Common myeloid progenitor, CD34-positive (primary cell): ENCODE results near the gene ADA.

Source experiments
- CTCF ChIA-PET: fragments of 350-600 bp; sonication (Branson Sonifier 250); formaldehyde crosslinking; loops from one replicate; lab custom pipeline; 2021; ENCODE audit warnings: antibody characterized with exemption; lab: Charles Lee
- POLR2A ChIA-PET: fragments of 350-600 bp; sonication (Branson Sonifier 250); formaldehyde crosslinking; loops from one replicate; lab custom pipeline; 2021; ENCODE audit warnings: antibody characterized with exemption; lab: Charles Lee
- DNase-seq, 3 donors: peaks; one replicate each; pipeline versions ENCODE4 v3.0.0 to v3.0.0-alpha.2; 2013
- H3K27ac ChIP-seq, 2 experiments: 1 replicate in 1 of 2; 2 replicates in 1 of 2; pipeline ENCODE4 v1.7.0; 2013; ENCODE audit warnings: inconsistent platforms in 2 of 2, low read length in 2 of 2, mild to moderate bottlenecking in 2 of 2, low read depth in 1 of 2, moderate library complexity in 1 of 2; ENCODE audit not compliant: severe bottlenecking in 2 of 2, insufficient read depth in 1 of 2, poor library complexity in 1 of 2
- H3K27me3 ChIP-seq, 5 experiments: replicated peaks in 2 of 5; 1 replicate in 3 of 5; 2 replicates in 2 of 5; pipeline versions ENCODE4 v1.6.1 to v1.7.0; 2013; ENCODE audit warnings: low read length in 4 of 5, mild to moderate bottlenecking in 2 of 5, moderate library complexity in 2 of 5, inconsistent platforms in 1 of 5; ENCODE audit not compliant: insufficient read depth in 5 of 5, control insufficient read depth in 4 of 5
- H3K36me3 ChIP-seq, 4 experiments: 1 replicate in 2 of 4; 2 replicates in 2 of 4; pipeline versions ENCODE4 v1.6.1 to v1.7.0; 2013; ENCODE audit warnings: low read length in 3 of 4, control low read depth in 1 of 4, mild to moderate bottlenecking in 1 of 4; ENCODE audit not compliant: control insufficient read depth in 4 of 4, insufficient read depth in 4 of 4
- H3K4me1 ChIP-seq, 4 experiments: 1 replicate in 3 of 4; 2 replicates in 1 of 4; pipeline versions ENCODE4 v1.6.1 to v1.7.1; 2013; ENCODE audit warnings: low read length in 3 of 4, mild to moderate bottlenecking in 3 of 4, control low read depth in 1 of 4, inconsistent platforms in 1 of 4, moderate library complexity in 1 of 4; ENCODE audit not compliant: control insufficient read depth in 4 of 4, insufficient read depth in 4 of 4; ENCODE audit errors: control extremely low read depth in 1 of 4
- H3K4me3 ChIP-seq, 7 experiments: 1 replicate in 4 of 7; 2 replicates in 3 of 7; pipeline versions ENCODE4 v1.5.1 to v1.7.0; 2013; ENCODE audit warnings: mild to moderate bottlenecking in 7 of 7, low read length in 6 of 7, moderate library complexity in 6 of 7, inconsistent platforms in 2 of 7, low read depth in 2 of 7, control low read depth in 1 of 7; ENCODE audit not compliant: insufficient read depth in 4 of 7, control insufficient read depth in 1 of 7; ENCODE audit errors: extremely low read depth in 1 of 7
- H3K9me3 ChIP-seq, 5 experiments: 1 replicate in 4 of 5; 2 replicates in 1 of 5; pipeline versions ENCODE4 v1.6.1 to v1.7.1; 2013; ENCODE audit warnings: low read length in 4 of 5, mild to moderate bottlenecking in 2 of 5, inconsistent platforms in 1 of 5, low read depth in 1 of 5, moderate library complexity in 1 of 5; ENCODE audit not compliant: control insufficient read depth in 4 of 5, insufficient read depth in 2 of 5; ENCODE audit errors: control extremely low read depth in 1 of 5
- WGBS: methylation state at CpG from one replicate; pipeline ENCODE4 v1.1.5; 2013; ENCODE audit not compliant: insufficient coverage; 5-methylcytosine and 5-hydroxymethylcytosine counted together

ADA gene

GRCh38 chr20:44600758-44601201 lies 50.7 kb downstream of the ADA start:
- no peak for DNase-seq
- peaks cover 11 to 47% (median 34%) of the 10 kb centered on the region in 4 experiments for H3K4me1 ChIP-seq
- POLR2A ChIA-PET: interaction anchor here (0.7 kb wide), 1 partner anchor 217 kb away, joined by 6 read pairs; no protein-coding TSS in a partner anchor

GRCh38 chr20:44600301-44600700 lies 51.2 kb downstream of the ADA start:
- Histone ChIP-seq H3K4me3 (no peak overlapping the region), H3K4me1 (peaks cover 11 to 47% (median 34%) of the 10 kb centered on the region in 4 experiments), H3K27me3 (no peaks in the 10 kb centered on the region), H3K9me3 (no peaks in the 10 kb centered on the region), H3K36me3 (peaks cover 0 to 2% (median 0%) of the 10 kb centered on the region in 4 experiments), H3K27ac (peak overlapping the region in 1 of 2 experiments; percentile 17)
- POLR2A ChIA-PET: interaction anchor here (0.7 kb wide), 1 partner anchor 216 kb away, joined by 6 read pairs; no protein-coding TSS in a partner anchor
- CTCF ChIA-PET: interaction anchor here (0.8 to 5.4 kb wide), 5 partner anchors 9 to 75 kb away, joined by 3 to 32 read pairs (median 4); no protein-coding TSS in a partner anchor
- DNase-seq: no peak
- WGBS: 98% methylated on average over 4 of the region's 4 CpGs

More at GRCh38 chr20:44600758-44601201, 50.7 kb downstream of the ADA start:
- Histone ChIP-seq H3K9me3 (no peaks in the 10 kb centered on the region), H3K27ac (no peak overlapping the region), H3K27me3 (no peaks in the 10 kb centered on the region), H3K4me3 (no peak overlapping the region), H3K36me3 (peaks cover 0 to 2% (median 0%) of the 10 kb centered on the region in 4 experiments)
- CTCF ChIA-PET: interaction anchor here (0.8 to 5.4 kb wide), 5 partner anchors 9 to 75 kb away, joined by 3 to 32 read pairs (median 4); no protein-coding TSS in a partner anchor
- WGBS: 98% methylated on average over 11 of the region's 11 CpGs

- POLR2A ChIA-PET: no interaction called here
- H3K4me3 ChIP-seq: no peak overlapping the region
These were observed 51.8 kb downstream of the ADA start for GRCh38 chr20:44599715-44600114.

GRCh38 chr20:44598423-44599305 lies 52.8 kb downstream of the ADA start:
- CTCF ChIA-PET: interaction anchor here (0.7 to 5.4 kb wide), 16 partner anchors 9 to 383 kb away, joined by 3 to 32 read pairs (median 4); partner anchors contain the start of genes PKIG and SERINC3
- Histone ChIP-seq H3K4me3 (peak overlapping the region in 5 of 7 experiments; percentile 23 to 54 (median 35)), H3K9me3 (no peaks in the 10 kb centered on the region), H3K27me3 (no peaks in the 10 kb centered on the region), H3K27ac (peak overlapping the region; percentile 51 to 74), H3K4me1 (peaks cover 11 to 52% (median 34%) of the 10 kb centered on the region in 4 experiments), H3K36me3 (peaks cover 0 to 2% (median 0%) of the 10 kb centered on the region in 4 experiments)
- DNase-seq: peak in 2 of 3 donors; percentile 34 to 43
- 14% methylated on average over 2 of the region's 4 CpGs for WGBS
- POLR2A ChIA-PET: interaction anchor here (0.6 to 1.1 kb wide), 3 partner anchors 12 to 487 kb away, joined by 3 to 5 read pairs (median 3); no protein-coding TSS in a partner anchor

More at GRCh38 chr20:44599715-44600114, 51.8 kb downstream of the ADA start:
- Histone ChIP-seq H3K4me1 (peaks cover 11 to 47% (median 33%) of the 10 kb centered on the region in 4 experiments), H3K36me3 (peaks cover 0 to 2% (median 0%) of the 10 kb centered on the region in 4 experiments), H3K9me3 (no peaks in the 10 kb centered on the region), H3K27me3 (no peaks in the 10 kb centered on the region), H3K27ac (peak overlapping the region; percentile 17 to 60)
- WGBS: no CpG with 5 or more reads among the region's 1 CpG
- CTCF ChIA-PET: interaction anchor here (0.9 to 5.4 kb wide), 7 partner anchors 10 to 74 kb away, joined by 3 to 32 read pairs (median 4); partner anchors contain the start of gene PKIG
- no peak for DNase-seq

GRCh38 chr20:44597930-44598329 lies 53.6 kb downstream of the ADA start:
- CTCF ChIA-PET: interaction anchor here (0.9 to 5.4 kb wide), 11 partner anchors 8 to 382 kb away, joined by 3 to 32 read pairs (median 5); partner anchors contain the start of genes PKIG and SERINC3

GRCh38 chr20:44597516-44597915 lies 54.0 kb downstream of the ADA start:
- no peaks in the 10 kb centered on the region for H3K36me3 ChIP-seq
- H3K4me1 ChIP-seq: peaks cover 11 to 50% (median 34%) of the 10 kb centered on the region in 4 experiments
- H3K27me3 ChIP-seq: no peaks in the 10 kb centered on the region
- DNase-seq: no peak
- no peak overlapping the region for H3K27ac ChIP-seq
- ChIA-PET POLR2A (interaction anchor here (1.1 kb wide), 1 partner anchor 11 kb away, joined by 3 read pairs; no protein-coding TSS in a partner anchor), CTCF (interaction anchor here (0.9 to 5.4 kb wide), 10 partner anchors 7 to 382 kb away, joined by 3 to 32 read pairs (median 6); partner anchors contain the start of genes PKIG and SERINC3)
- H3K4me3 ChIP-seq: no peak overlapping the region
- WGBS: 98% methylated on average over 4 of the region's 4 CpGs
- no peaks in the 10 kb centered on the region for H3K9me3 ChIP-seq

More at GRCh38 chr20:44597930-44598329, 53.6 kb downstream of the ADA start:
- H3K4me3 ChIP-seq: no peak overlapping the region
- H3K27ac ChIP-seq: peak overlapping the region in 1 of 2 experiments; percentile 74
- H3K4me1 ChIP-seq: peaks cover 11 to 52% (median 34%) of the 10 kb centered on the region in 4 experiments
- no peaks in the 10 kb centered on the region for H3K36me3 ChIP-seq
- WGBS: 65% methylated on average over 4 of the region's 4 CpGs
- POLR2A ChIA-PET: interaction anchor here (0.6 to 1.1 kb wide), 2 partner anchors 12 to 486 kb away, joined by 3 read pairs; no protein-coding TSS in a partner anchor
- no peaks in the 10 kb centered on the region for H3K27me3 ChIP-seq
- no peak for DNase-seq
- H3K9me3 ChIP-seq: no peaks in the 10 kb centered on the region
